Right lobe of liver (tissue), 4 donors: ENCODE measurements around the gene GPR82.

Experiments
- CTCF ChIP-seq, 4 donors: fragments of 200-600 bp in 3 of 4; fragments of 450-650 bp in 1 of 4; IDR thresholded peaks; one replicate each; pipeline versions ENCODE4 v1.5.1 to v1.8.0; 2016 to 2022; ENCODE audit warnings: antibody characterized with exemption in 4 of 4, mild to moderate bottlenecking in 2 of 4
- POLR2A ChIP-seq: fragments of 450-650 bp; IDR thresholded peaks from one replicate; pipeline ENCODE4 v1.6.1; 2017; ENCODE audit warnings: antibody characterized with exemption, mild to moderate bottlenecking
- donor health status: DM: no; HTN: no; CAD: no.
- donor health status: DM: no; HTN: no; CAD: no.
- donor health status: DM: no; HTN: yes; CAD: no.

- TF ChIP-seq CTCF (IDR thresholded peaks at IDR 0.05) (no peak), POLR2A (no peak)
Observed at GRCh38 chrX:41703574-41704029, 20.4 kb upstream of the GPR82 start.
